Measurements from ENCODE around the gene TBC1D25. TPM values are rescaled to one million over a fixed set of nuclear protein-coding genes. Genes with fewer than 3 reads are reported as not detected.
"Not testable (repeated sequence)": the region's sequence is repeated elsewhere in the genome, so short reads cannot be mapped to it uniquely, and the experiment has no call there.

Gene TBC1D25
- polyA plus RNA-seq, 2 donors, result 5.1 to 6.9 TPM

GRCh38 chrX:48522291-48522690, 17.2 kb upstream of the TBC1D25 start:
- peaks cover 0 to 5% of the 10 kb centered on the region in 2 donors for H3K9me3 ChIP-seq (ENCODE audit: control insufficient read depth in 2 of 2, insufficient read depth in 1 of 2, low read depth in 1 of 2, low read length in 1 of 2)
- H3K36me3 ChIP-seq (ENCODE audit: control insufficient read depth in 2 of 2, insufficient read depth in 2 of 2, low read length in 1 of 2), result peaks cover 0 to 6% of the 10 kb centered on the region in 2 donors
- H3K4me1 ChIP-seq (ENCODE audit: control insufficient read depth in 2 of 2, insufficient read depth in 2 of 2, low read length in 1 of 2), result no peaks in the 10 kb centered on the region
- peak overlapping the region; percentile 70 to 75 for H3K27ac ChIP-seq (ENCODE audit: low read depth in 2 of 2, low read length in 1 of 2)
- no peaks in the 10 kb centered on the region for H3K27me3 ChIP-seq (ENCODE audit: control insufficient read depth in 1 of 2, insufficient read depth in 2 of 2, low read length in 2 of 2)
- H3K4me3 ChIP-seq (ENCODE audit: low read depth in 1 of 2, low read length in 2 of 2), result peak overlapping the region; percentile 71 to 75
- WGBS, 2 donors, result 5 to 25% methylated on average over 10 of the region's 10 CpGs

GRCh38 chrX:48523682-48524081, 15.8 kb upstream of the TBC1D25 start:
- Histone ChIP-seq H3K27ac (ENCODE audit: low read depth in 2 of 2, low read length in 1 of 2) (no peak overlapping the region), H3K4me1 (ENCODE audit: control insufficient read depth in 2 of 2, insufficient read depth in 2 of 2, low read length in 1 of 2) (no peaks in the 10 kb centered on the region), H3K36me3 (ENCODE audit: control insufficient read depth in 2 of 2, insufficient read depth in 2 of 2, low read length in 1 of 2) (peaks cover 0 to 13% of the 10 kb centered on the region in 2 donors), H3K4me3 (ENCODE audit: low read depth in 1 of 2, low read length in 2 of 2) (no peak overlapping the region), H3K9me3 (ENCODE audit: control insufficient read depth in 2 of 2, insufficient read depth in 1 of 2, low read depth in 1 of 2, low read length in 1 of 2) (peaks cover 0 to 5% of the 10 kb centered on the region in 2 donors), H3K27me3 (ENCODE audit: control insufficient read depth in 1 of 2, insufficient read depth in 2 of 2, low read length in 2 of 2) (no peaks in the 10 kb centered on the region)
- 83 to 92% methylated on average over 12 of the region's 12 CpGs for WGBS, 2 donors

GRCh38 chrX:48525853-48526252, 13.7 kb upstream of the TBC1D25 start:
- H3K9me3 ChIP-seq (ENCODE audit: control insufficient read depth in 2 of 2, insufficient read depth in 1 of 2, low read depth in 1 of 2, low read length in 1 of 2); H3K4me1 ChIP-seq (ENCODE audit: control insufficient read depth in 2 of 2, insufficient read depth in 2 of 2, low read length in 1 of 2); H3K4me3 ChIP-seq (ENCODE audit: low read depth in 1 of 2, low read length in 2 of 2); H3K27me3 ChIP-seq (ENCODE audit: control insufficient read depth in 1 of 2, insufficient read depth in 2 of 2, low read length in 2 of 2); H3K27ac ChIP-seq (ENCODE audit: low read depth in 2 of 2, low read length in 1 of 2): not testable (repeated sequence)
- WGBS, 2 donors, result 84 to 88% methylated on average over 7 to 8 of the region's 8 CpGs
- H3K36me3 ChIP-seq (ENCODE audit: control insufficient read depth in 2 of 2, insufficient read depth in 2 of 2, low read length in 1 of 2), result peaks cover 0 to 13% of the 10 kb centered on the region in 2 donors

- Histone ChIP-seq H3K4me1 (ENCODE audit: control insufficient read depth in 2 of 2, insufficient read depth in 2 of 2, low read length in 1 of 2) (no peaks in the 10 kb centered on the region), H3K4me3 (ENCODE audit: low read depth in 1 of 2, low read length in 2 of 2) (no peak overlapping the region), H3K27me3 (ENCODE audit: control insufficient read depth in 1 of 2, insufficient read depth in 2 of 2, low read length in 2 of 2) (no peaks in the 10 kb centered on the region), H3K9me3 (ENCODE audit: control insufficient read depth in 2 of 2, insufficient read depth in 1 of 2, low read depth in 1 of 2, low read length in 1 of 2) (peaks cover 0 to 4% of the 10 kb centered on the region in 2 donors), H3K27ac (ENCODE audit: low read depth in 2 of 2, low read length in 1 of 2) (peak overlapping the region; percentile 89 to 93), H3K36me3 (ENCODE audit: control insufficient read depth in 2 of 2, insufficient read depth in 2 of 2, low read length in 1 of 2) (peaks cover 0 to 10% of the 10 kb centered on the region in 2 donors)
- WGBS, 2 donors, result 58 to 63% methylated on average over 3 of the region's 3 CpGs
Observed at GRCh38 chrX:48530736-48531135, 8.8 kb upstream of the TBC1D25 start.

- Histone ChIP-seq H3K4me1 (ENCODE audit: control insufficient read depth in 2 of 2, insufficient read depth in 2 of 2, low read length in 1 of 2) (no peaks in the 10 kb centered on the region), H3K27me3 (ENCODE audit: control insufficient read depth in 1 of 2, insufficient read depth in 2 of 2, low read length in 2 of 2) (no peaks in the 10 kb centered on the region), H3K4me3 (ENCODE audit: low read depth in 1 of 2, low read length in 2 of 2) (no peak overlapping the region), H3K36me3 (ENCODE audit: control insufficient read depth in 2 of 2, insufficient read depth in 2 of 2, low read length in 1 of 2) (peaks cover 0 to 10% of the 10 kb centered on the region in 2 donors), H3K27ac (ENCODE audit: low read depth in 2 of 2, low read length in 1 of 2) (peak overlapping the region; percentile 89 to 93), H3K9me3 (ENCODE audit: control insufficient read depth in 2 of 2, insufficient read depth in 1 of 2, low read depth in 1 of 2, low read length in 1 of 2) (peaks cover 0 to 4% of the 10 kb centered on the region in 2 donors)
- WGBS, 2 donors, result 50 to 57% methylated on average over 5 of the region's 5 CpGs
Observed at GRCh38 chrX:48531358-48531959, 8.1 kb upstream of the TBC1D25 start.

- Histone ChIP-seq H3K27ac (ENCODE audit: low read depth in 2 of 2, low read length in 1 of 2) (peak overlapping the region; percentile 81 to 93), H3K9me3 (ENCODE audit: control insufficient read depth in 2 of 2, insufficient read depth in 1 of 2, low read depth in 1 of 2, low read length in 1 of 2) (peaks cover 0 to 4% of the 10 kb centered on the region in 2 donors), H3K27me3 (ENCODE audit: control insufficient read depth in 1 of 2, insufficient read depth in 2 of 2, low read length in 2 of 2) (no peaks in the 10 kb centered on the region), H3K36me3 (ENCODE audit: control insufficient read depth in 2 of 2, insufficient read depth in 2 of 2, low read length in 1 of 2) (peaks cover 0 to 8% of the 10 kb centered on the region in 2 donors), H3K4me3 (ENCODE audit: low read depth in 1 of 2, low read length in 2 of 2) (no peak overlapping the region), H3K4me1 (ENCODE audit: control insufficient read depth in 2 of 2, insufficient read depth in 2 of 2, low read length in 1 of 2) (no peaks in the 10 kb centered on the region)
- 60 to 69% methylated on average over 1 of the region's 1 CpG for WGBS, 2 donors
Observed at GRCh38 chrX:48532161-48532560, 7.4 kb upstream of the TBC1D25 start.

- H3K27me3 ChIP-seq (ENCODE audit: control insufficient read depth in 1 of 2, insufficient read depth in 2 of 2, low read length in 2 of 2), result no peaks in the 10 kb centered on the region
- WGBS, 2 donors, result 83 to 89% methylated on average over 3 of the region's 3 CpGs
Observed at GRCh38 chrX:48533165-48533564, 6.3 kb upstream of the TBC1D25 start.

GRCh38 chrX:48538641-48539344, 721 bp upstream of the TBC1D25 start:
- peaks cover 0 to 2% of the 10 kb centered on the region in 2 donors for H3K9me3 ChIP-seq (ENCODE audit: control insufficient read depth in 2 of 2, insufficient read depth in 1 of 2, low read depth in 1 of 2, low read length in 1 of 2)
- H3K36me3 ChIP-seq (ENCODE audit: control insufficient read depth in 2 of 2, insufficient read depth in 2 of 2, low read length in 1 of 2), result no peaks in the 10 kb centered on the region
- H3K4me1 ChIP-seq (ENCODE audit: control insufficient read depth in 2 of 2, insufficient read depth in 2 of 2, low read length in 1 of 2), result peaks cover 0 to 5% of the 10 kb centered on the region in 2 donors
- 73 to 77% methylated on average over 23 of the region's 23 CpGs for WGBS, 2 donors
- no peak overlapping the region for H3K4me3 ChIP-seq (ENCODE audit: low read depth in 1 of 2, low read length in 2 of 2)
- H3K27ac ChIP-seq (ENCODE audit: low read depth in 2 of 2, low read length in 1 of 2), result peak overlapping the region; percentile 82 to 83
- H3K27me3 ChIP-seq (ENCODE audit: control insufficient read depth in 1 of 2, insufficient read depth in 2 of 2, low read length in 2 of 2), result no peaks in the 10 kb centered on the region

More at GRCh38 chrX:48533165-48533564, 6.3 kb upstream of the TBC1D25 start:
- H3K4me1 ChIP-seq (ENCODE audit: control insufficient read depth in 2 of 2, insufficient read depth in 2 of 2, low read length in 1 of 2), result no peaks in the 10 kb centered on the region
- H3K27ac ChIP-seq (ENCODE audit: low read depth in 2 of 2, low read length in 1 of 2), result peak overlapping the region in 1 of 2 donors; percentile 69
- no peak overlapping the region for H3K4me3 ChIP-seq (ENCODE audit: low read depth in 1 of 2, low read length in 2 of 2)
- peaks cover 0 to 4% of the 10 kb centered on the region in 2 donors for H3K9me3 ChIP-seq (ENCODE audit: control insufficient read depth in 2 of 2, insufficient read depth in 1 of 2, low read depth in 1 of 2, low read length in 1 of 2)
- H3K36me3 ChIP-seq (ENCODE audit: control insufficient read depth in 2 of 2, insufficient read depth in 2 of 2, low read length in 1 of 2), result peaks cover 0 to 3% of the 10 kb centered on the region in 2 donors

- Histone ChIP-seq H3K4me1 (ENCODE audit: control insufficient read depth in 2 of 2, insufficient read depth in 2 of 2, low read length in 1 of 2) (peaks cover 0 to 5% of the 10 kb centered on the region in 2 donors), H3K27me3 (ENCODE audit: control insufficient read depth in 1 of 2, insufficient read depth in 2 of 2, low read length in 2 of 2) (no peaks in the 10 kb centered on the region), H3K36me3 (ENCODE audit: control insufficient read depth in 2 of 2, insufficient read depth in 2 of 2, low read length in 1 of 2) (peaks cover 0 to 5% of the 10 kb centered on the region in 2 donors), H3K9me3 (ENCODE audit: control insufficient read depth in 2 of 2, insufficient read depth in 1 of 2, low read depth in 1 of 2, low read length in 1 of 2) (no peaks in the 10 kb centered on the region), H3K27ac (ENCODE audit: low read depth in 2 of 2, low read length in 1 of 2) (peak overlapping the region; percentile 73 to 87), H3K4me3 (ENCODE audit: low read depth in 1 of 2, low read length in 2 of 2) (peak overlapping the region; percentile 41 to 74)
- 4 to 33% methylated on average over 12 of the region's 12 CpGs for WGBS, 2 donors
Observed at GRCh38 chrX:48540028-48540375, 488 bp downstream of the TBC1D25 start.
